Metanephros (tissue), 1 donor: ENCODE results near the gene TMEM240. TPM values are rescaled to one million over a fixed set of nuclear protein-coding genes. Genes with fewer than 3 reads are reported as not detected.

Experiments
- total RNA-seq: library from RNA; depleted of rRNA; stranded (reverse); fragments of >200 nt; gene quantifications from one replicate; pipeline ENCODE4 v1.2.3, GENCODE V29; 2014

TMEM240 gene
- total RNA-seq = 6.3 TPM

DNA sequence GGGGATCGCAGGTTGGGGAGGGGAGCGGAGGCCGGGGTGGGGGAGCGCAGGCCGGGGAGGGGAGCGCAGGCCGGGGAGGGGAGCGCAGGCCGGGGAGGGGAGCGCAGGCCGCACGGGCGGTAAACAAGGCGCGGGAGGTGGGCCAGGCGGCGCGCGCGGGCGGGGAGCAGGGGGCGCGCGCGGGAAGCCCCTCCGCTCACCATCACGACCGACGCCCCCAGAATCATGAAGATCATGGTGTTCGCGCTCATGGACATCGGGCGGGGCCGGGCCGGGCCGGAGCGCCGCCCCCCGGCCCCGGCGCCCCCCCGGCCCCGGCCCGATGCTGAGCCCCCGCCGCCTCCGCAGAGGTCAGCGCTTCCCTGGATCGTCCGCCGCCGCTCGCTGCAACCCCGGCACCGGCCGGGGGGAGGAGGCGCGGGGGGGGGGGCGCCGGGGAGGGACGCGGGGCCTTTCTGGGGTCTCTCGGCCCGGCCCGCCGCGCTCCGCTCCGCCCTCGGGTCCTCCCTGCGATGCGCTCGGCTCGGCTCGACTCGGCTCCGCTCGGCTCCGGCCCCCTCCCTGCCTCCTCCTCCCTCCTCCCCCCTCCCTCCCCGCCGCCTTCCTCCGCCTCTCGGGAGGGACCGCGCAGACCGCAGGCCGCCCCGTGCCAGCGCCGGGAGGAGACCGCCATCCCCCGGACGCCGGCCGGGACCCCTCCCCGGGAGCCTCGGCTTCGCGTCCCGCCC is at the start of gene TMEM240:
Gene TMEM240 (minus strand): TSS at position 535 of the 728 bp plus-strand sequence. CDS start 278 bp downstream, at position 257.

GRCh38 chr1:1574721-1575537 is 34.5 kb upstream of the TMEM240 start, which contains the start of gene SSU72:
Gene SSU72 (minus strand): TSS chr1:1574863. CDS start chr1:1574557, 306 bp downstream.

DNA sequence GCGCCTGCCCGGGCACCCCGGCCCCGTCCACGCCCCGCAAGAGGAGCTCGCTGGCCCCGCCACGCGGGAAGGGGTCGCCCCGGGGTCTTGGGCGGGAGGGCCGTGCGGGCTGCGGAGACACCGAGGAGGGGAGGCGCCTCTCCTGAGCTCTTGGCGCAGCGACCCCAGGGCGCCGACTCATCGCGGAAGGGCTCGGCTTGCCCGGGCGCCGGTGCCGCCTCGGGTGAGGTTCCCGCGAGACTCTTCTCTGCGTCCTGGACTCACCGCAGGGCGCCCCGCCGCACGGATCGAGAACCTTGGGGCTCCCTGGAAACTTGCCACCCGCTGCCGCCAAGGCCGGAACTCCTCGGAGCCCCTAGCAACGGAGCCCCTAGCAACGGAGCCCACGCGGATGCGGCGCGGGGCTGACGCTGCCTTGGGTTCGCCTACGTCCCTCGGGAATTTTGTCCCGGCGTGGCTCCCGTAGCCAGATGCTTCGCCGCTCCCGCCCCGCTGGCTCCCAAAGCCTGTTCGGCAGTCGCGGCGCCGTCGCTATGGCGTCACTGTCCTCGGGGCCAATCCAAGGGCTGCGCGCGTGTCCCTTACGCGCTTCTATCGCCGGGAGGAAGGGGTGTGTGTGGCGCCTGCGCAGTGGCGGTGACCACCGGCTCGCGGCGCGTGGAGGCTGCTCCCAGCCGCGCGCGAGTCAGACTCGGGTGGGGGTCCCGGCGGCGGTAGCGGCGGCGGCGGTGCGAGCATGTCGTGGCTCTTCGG is 28.7 kb downstream of the TMEM240 start, which contains the start of gene ATAD3A:
Gene ATAD3A (plus strand): TSS at position 630 of the 753 bp plus-strand sequence. CDS start 107 bp downstream, at position 737.

Other genes with a start within 250 kb of the TMEM240 start
- gene ACAP3, start 232.7 kb downstream of the TMEM240 start, total RNA-seq = 33.9 TPM
- 20.3 TPM for gene PUSL1, start 232.0 kb downstream of the TMEM240 start, total RNA-seq
- 106 TPM for gene INTS11, start 216.0 kb downstream of the TMEM240 start, total RNA-seq
- 15.9 TPM for gene CPTP, start 215.8 kb downstream of the TMEM240 start, total RNA-seq
- 1.1 TPM for gene TAS1R3, start 209.3 kb downstream of the TMEM240 start, total RNA-seq
- 51.4 TPM for gene DVL1, start 191.2 kb downstream of the TMEM240 start, total RNA-seq
- 142 TPM for gene MXRA8, start 182.1 kb downstream of the TMEM240 start, total RNA-seq
- 74.3 TPM for gene AURKAIP1, start 165.4 kb downstream of the TMEM240 start, total RNA-seq
- 245 TPM for gene CCNL2, start 141.3 kb downstream of the TMEM240 start, total RNA-seq
- gene MRPL20, start 133.3 kb downstream of the TMEM240 start, total RNA-seq = 80.8 TPM
- 6.9 TPM for gene ANKRD65, start 119.3 kb downstream of the TMEM240 start, total RNA-seq
- 54.3 TPM for gene VWA1, start 104.9 kb downstream of the TMEM240 start, total RNA-seq
- gene ATAD3C, start 90.9 kb downstream of the TMEM240 start, total RNA-seq = 5.8 TPM
- 16.4 TPM for gene ATAD3B, start 68.9 kb downstream of the TMEM240 start, total RNA-seq
- gene ATAD3A, start 28.5 kb downstream of the TMEM240 start, total RNA-seq = 22.3 TPM
- gene SSU72, start 34.2 kb upstream of the TMEM240 start, total RNA-seq = 60.6 TPM
- 1.3 TPM for gene FNDC10, start 59.5 kb upstream of the TMEM240 start, total RNA-seq
- gene MIB2, start 74.9 kb upstream of the TMEM240 start, total RNA-seq = 68.0 TPM
- 48.1 TPM for gene MMP23B, start 91.5 kb upstream of the TMEM240 start, total RNA-seq
- gene CDK11B, start 118.4 kb upstream of the TMEM240 start, total RNA-seq = 12.4 TPM
- gene SLC35E2B, start 152.2 kb upstream of the TMEM240 start, total RNA-seq = 56.9 TPM
- 33.8 TPM for gene CDK11A, start 183.7 kb upstream of the TMEM240 start, total RNA-seq
- gene NADK, start 237.8 kb upstream of the TMEM240 start, total RNA-seq = 47.6 TPM